ENCODE data around the gene TRAF7.

Gene TRAF7

DNA sequence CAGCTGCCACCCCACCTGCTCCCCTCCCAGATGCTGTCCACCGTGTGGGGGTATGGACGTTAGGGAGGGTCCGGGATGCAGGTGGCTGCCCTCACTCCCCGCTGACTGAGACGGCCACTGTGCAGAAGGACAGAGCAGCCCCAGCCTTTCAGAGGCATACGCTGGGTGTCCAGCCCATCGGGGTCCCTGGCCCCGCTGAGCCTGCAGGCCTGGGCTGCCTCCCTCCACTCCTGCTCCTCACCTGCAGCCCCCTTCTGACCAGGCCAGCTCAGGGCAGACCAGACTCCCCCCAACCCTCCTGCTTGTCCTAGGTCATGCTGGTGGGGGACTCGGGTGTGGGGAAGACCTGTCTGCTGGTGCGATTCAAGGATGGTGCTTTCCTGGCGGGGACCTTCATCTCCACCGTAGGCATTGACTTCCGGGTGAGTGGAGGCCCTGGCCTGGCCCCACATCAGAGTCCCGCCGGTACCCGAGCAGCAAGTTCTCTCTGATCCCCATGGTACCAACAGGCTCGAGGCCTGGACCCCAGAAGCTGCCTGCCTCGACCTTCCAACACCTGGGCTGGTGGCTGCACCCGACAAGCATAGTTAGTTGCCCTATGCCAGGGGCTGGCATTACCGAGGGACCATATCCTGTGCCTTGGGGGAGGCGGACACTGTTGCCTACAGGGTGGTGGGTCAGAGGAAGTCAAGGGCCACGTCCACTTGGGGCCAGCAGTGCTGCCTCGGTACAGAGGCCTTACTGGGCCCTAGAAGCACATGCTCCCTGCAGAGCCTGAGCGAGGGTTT, 5.8 kb upstream of the TRAF7 start:
- TF ChIP-seq GATA2 (IDR thresholded peaks at IDR 0.05; ENCODE audit: low read depth, low read length) (no peak), GATA3 (IDR thresholded peaks at IDR 0.05; ENCODE audit: low read depth, low read length) (no peak)

DNA sequence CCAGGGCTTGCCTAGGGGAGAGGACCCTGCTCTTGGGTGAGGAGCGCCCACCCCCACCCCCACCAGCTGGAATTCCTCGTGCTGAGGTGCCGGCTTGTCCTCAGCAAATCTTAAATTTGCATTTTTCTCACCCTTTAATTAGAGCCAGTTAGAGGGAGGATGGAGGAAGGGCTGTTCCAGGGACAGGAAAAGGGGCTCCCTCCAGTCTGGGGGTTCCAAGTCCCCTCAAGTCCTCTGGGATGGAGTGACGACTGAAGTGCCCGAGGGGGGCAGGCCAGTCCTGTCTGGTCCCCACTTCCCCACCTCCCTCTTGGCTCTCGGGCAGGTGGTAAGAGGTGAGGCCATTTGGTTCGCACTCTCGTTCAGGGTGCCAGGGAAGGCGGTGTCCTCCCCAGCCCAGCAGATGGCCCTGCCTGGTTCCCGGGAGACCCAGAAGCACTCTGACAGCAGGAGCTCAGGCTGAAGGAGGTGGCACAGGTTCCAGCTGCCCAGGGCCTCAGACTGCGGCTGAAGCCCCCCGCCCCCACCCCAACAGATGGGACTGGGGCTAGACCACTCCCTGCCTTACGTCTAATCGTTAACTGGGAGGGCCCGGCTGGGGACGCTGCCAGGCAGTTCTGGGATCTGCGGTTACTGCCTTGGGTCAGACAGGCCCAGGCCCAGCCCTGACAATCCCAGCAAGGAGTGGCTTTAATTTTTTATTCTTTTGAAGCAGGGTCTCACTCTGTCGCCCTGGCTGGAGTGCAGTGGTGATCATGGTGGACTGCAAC, 5.0 kb upstream of the TRAF7 start:
- TF ChIP-seq GATA3 (IDR thresholded peaks at IDR 0.05; ENCODE audit: low read depth, low read length) (no peak), GATA2 (IDR thresholded peaks at IDR 0.05; ENCODE audit: low read depth, low read length) (no peak)

DNA sequence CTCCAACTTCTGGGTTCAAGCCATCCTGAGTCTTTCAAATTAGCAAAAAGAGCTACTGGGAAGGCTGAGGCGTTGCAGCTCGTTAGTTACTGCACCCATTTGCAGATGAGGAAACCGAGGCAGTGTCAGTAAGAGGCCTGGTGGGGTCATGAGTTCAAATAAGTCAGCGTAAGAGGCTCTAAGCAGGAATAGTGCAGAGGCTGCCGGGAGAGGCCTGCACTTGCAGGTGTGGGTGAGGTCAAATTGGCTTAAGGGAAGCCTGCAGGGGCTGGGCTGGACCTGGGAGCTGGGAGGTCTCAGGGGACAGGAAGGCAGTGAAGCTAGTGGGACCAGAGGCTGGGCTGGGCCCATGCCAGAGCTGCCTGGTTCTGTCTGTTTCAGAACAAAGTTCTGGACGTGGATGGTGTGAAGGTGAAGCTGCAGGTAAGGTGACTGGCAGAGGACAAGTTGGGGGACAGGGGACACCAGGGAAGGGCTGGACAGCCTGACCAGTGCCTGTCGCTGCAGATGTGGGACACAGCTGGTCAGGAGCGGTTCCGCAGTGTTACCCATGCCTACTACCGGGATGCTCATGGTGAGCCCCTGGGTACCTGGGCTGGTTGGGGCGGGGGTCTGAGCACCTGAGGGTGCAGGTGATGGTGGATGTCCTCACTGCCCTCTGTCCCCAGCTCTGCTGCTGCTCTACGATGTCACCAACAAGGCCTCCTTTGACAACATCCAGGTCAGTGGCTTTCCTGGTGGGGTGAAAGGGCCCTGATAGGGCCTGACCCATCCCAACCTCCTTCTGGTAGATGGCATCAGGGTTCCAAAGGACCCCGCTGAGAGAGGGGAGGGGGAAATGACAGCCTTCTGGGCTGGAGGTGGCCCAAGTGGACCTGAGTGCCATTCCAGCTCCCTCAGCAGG, 4.1 kb upstream of the TRAF7 start:
- TF ChIP-seq GATA2 (IDR thresholded peaks at IDR 0.05; ENCODE audit: low read depth, low read length) (no peak), GATA3 (IDR thresholded peaks at IDR 0.05; ENCODE audit: low read depth, low read length) (no peak)

DNA sequence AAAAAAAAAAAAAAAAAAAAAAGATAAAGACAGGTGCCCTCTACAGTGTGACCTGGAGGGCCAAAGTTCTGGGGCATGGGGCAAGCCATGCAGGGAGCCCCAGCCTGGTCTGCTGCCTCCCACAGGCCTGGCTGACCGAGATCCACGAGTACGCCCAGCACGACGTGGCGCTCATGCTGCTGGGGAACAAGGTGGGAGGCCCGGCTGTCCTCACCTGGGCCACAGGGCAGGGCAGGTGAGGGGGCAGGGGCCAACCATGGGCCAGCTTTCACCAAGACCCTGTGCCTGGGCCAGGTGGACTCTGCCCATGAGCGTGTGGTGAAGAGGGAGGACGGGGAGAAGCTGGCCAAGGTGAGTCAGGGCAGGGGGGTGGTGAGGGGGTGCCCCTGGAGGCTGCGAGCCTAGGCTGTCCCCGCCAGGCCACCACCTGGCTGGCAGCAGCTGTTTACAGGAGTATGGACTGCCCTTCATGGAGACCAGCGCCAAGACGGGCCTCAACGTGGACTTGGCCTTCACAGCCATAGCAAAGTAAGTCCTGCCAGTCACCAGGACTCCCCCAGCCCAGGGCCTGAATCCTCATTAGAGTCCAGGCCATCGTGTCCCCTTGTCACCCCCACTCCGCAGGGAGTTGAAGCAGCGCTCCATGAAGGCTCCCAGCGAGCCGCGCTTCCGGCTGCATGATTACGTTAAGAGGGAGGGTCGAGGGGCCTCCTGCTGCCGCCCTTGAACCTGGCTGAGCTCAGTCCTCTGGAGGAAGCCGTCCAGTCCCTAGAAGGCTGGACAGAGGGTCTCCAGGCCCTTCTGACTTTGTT, 2.7 kb upstream of the TRAF7 start:
- no peak for TF ChIP-seq GATA3 (IDR thresholded peaks at IDR 0.05; ENCODE audit: low read depth, low read length)
- no peak for TF ChIP-seq GATA2 (IDR thresholded peaks at IDR 0.05; ENCODE audit: low read depth, low read length)

DNA sequence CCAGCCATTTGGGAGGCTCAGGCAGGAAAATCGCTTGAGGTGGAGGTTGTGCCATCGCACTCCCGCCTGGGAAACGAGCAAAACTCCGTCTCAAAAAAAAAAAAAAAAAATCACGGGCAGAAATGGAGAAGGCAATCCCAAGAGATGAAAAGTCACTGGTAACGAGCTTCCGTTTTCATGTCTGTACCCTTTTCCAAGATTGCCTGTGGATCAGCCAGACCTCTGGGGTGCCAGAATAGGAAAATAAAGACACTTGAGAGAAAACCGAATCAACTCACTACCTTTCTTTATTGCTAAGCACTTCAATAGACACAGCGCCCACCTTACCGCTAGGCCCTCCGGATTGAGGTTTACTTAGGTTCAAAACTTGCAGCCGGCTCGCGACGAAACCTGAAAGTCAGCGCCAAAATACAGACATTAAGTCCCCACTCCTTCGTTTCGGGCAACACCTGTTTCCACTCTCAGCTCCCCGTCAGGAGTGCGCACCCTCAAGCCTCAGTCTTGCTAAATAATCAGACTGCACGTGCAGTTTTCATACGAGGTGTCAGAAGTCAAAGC, 970 bp upstream of the TRAF7 start:
- TF ChIP-seq GATA2 (IDR thresholded peaks at IDR 0.05; ENCODE audit: low read depth, low read length) (no peak), GATA3 (IDR thresholded peaks at IDR 0.05; ENCODE audit: low read depth, low read length) (no peak)

DNA sequence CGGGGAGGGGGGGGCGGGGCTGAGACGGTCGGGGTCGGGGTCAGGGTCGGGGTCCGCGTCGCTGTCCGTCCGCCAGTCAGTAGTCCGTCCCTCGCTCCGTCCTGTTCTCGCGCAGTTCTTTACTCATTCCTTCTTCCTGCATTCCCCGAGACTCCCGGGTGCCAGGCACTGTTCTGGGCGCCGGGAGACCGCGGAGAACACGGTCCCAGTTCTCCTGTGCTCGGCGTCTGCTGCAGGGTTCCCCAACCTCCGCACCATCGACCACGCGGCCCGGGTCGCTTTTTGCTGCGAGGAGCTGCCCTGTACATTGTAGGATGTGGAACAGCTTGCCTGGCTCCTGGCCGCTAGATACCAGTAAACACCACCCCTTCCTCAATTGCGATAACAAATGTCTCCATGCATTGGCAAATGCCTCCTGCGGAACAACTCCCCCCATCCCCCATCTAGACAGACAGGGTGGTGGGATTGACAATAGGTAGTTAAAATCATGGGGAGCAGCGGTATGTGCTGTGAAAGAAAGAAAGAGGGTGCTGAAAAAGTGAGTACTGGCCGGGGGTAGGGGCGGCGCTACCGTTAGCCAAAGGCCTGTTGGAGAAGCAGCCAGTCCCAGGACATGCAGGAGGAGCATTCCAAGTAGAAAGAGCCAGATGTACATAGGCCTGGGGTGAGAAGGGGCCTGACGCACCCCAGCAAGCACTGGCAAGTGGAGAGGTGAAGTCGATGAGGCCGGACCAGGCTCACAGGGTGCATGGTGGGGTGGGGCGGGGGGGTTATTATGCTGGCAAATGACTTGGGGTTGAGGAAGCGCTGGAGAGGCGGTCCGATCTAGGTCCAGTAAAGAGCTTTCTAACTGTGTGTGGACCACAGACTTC, 631 bp downstream of the TRAF7 start:
- TF ChIP-seq GATA2 (IDR thresholded peaks at IDR 0.05; ENCODE audit: low read depth, low read length), result no peak
- no peak for TF ChIP-seq GATA3 (IDR thresholded peaks at IDR 0.05; ENCODE audit: low read depth, low read length)

DNA sequence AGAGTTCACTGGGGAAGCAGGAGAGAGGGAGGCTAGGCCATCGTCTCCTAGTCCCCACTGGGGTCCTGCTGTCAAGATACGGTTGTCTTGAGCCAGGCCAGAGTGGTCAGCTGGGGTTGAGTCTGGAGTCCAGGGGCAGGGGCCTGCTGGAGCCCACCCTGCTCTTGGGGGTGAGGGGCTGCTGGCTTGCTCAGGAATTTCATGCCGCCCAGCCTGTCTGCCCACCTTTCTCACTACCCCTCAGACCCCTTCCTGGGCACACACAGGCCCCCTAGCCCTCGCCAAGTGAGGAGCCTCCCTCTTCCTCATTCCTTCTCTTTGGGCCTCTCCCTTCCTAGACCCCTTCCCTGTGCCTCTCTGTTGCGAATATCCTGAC, 1.3 kb downstream of the TRAF7 start:
- TF ChIP-seq GATA2 (IDR thresholded peaks at IDR 0.05; ENCODE audit: low read depth, low read length) (no peak), GATA3 (IDR thresholded peaks at IDR 0.05; ENCODE audit: low read depth, low read length) (no peak)

DNA sequence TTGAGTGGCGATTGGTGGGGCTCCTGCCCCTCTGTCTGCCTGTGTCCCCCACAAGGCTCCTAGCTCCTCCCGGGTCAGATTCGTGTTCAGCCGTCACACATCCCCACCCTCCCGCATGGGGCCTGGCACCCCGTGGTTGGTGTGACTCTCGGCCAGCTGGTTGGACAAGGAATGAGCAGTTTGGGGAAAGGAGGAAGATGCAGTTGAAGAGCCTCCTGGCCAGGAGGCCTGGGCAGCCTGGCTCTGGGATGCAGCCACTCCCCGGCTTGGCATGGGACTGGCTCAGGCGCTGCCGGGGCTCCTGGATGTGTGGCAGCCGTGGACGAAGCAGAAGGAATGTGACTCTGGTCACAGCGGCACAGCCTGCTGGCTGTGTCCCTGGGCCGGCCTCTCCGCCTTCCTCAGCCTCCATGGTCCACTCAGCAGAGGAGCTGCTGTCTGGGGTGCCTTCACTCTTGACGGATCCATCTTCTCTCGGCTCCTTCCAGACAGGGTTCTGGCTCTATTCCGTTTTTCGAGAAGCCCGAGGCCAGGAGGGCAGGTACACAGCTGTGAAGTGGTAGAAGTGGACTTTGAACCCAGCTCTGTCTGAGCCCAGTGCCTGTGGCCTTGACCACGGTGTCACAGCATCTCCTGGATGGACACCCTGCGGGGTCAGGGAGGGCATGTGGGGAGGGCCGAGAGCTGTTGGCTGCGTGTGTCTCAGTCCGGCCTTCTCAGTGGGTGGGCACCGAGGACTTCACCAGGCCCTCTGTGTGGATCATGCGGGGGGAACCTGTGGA, 2.1 kb downstream of the TRAF7 start:
- TF ChIP-seq GATA2 (IDR thresholded peaks at IDR 0.05; ENCODE audit: low read depth, low read length) (no peak), GATA3 (IDR thresholded peaks at IDR 0.05; ENCODE audit: low read depth, low read length) (no peak)

DNA sequence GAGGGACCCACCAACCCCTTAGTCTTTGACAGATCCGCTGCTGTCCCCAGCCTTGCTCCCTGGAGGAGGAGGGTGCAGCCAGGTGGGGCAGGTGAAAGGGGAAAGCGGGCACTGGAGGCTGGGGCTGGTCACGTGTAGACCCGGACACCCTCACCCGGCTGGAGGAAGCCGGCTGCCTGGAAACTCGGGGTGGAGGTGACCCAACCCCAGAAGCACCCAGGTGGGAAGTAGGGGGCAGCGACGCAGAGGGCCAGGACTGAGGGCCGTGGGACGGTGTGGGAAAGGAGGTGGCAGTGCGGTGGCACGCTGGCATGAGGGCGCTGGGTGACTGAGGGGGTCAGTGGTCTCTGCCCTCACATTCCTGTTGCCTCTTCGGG, 2.7 kb downstream of the TRAF7 start:
- TF ChIP-seq GATA3 (IDR thresholded peaks at IDR 0.05; ENCODE audit: low read depth, low read length) (no peak), GATA2 (IDR thresholded peaks at IDR 0.05; ENCODE audit: low read depth, low read length) (no peak)

DNA sequence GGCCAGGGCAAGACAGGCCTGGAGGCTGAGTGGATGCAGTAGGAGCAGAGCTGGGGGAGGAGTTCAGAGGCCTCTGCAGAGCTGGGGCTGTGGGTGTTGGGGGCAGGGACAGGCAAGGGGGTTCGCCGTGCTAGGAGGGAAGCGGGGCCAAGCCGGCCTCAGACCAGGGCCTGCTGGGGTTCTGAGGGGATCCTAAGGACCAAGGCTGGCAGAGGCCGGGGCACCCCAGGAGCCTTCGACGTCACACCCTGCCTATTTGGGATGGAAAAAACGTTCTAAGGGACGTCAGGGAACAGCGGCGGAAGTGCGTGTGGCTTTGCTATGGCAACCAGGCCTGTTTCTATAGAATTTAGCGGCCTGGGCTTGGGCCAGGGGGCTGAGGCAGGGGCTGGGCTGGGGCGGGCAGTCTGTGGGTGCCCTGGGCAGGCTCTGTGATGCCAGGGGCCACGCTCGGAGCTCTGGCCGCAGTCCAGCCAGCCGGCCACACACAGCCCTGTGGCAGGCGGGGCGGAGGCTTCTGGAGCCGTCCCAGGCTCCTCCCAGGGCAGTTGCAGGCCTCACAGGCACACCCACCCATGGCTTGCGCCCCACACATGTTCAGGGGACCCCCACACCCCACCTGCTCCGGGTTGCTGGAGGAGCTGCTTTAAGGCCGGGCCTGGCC, 3.7 kb downstream of the TRAF7 start:
- no peak for TF ChIP-seq GATA2 (IDR thresholded peaks at IDR 0.05; ENCODE audit: low read depth, low read length)
- no peak for TF ChIP-seq GATA3 (IDR thresholded peaks at IDR 0.05; ENCODE audit: low read depth, low read length)

DNA sequence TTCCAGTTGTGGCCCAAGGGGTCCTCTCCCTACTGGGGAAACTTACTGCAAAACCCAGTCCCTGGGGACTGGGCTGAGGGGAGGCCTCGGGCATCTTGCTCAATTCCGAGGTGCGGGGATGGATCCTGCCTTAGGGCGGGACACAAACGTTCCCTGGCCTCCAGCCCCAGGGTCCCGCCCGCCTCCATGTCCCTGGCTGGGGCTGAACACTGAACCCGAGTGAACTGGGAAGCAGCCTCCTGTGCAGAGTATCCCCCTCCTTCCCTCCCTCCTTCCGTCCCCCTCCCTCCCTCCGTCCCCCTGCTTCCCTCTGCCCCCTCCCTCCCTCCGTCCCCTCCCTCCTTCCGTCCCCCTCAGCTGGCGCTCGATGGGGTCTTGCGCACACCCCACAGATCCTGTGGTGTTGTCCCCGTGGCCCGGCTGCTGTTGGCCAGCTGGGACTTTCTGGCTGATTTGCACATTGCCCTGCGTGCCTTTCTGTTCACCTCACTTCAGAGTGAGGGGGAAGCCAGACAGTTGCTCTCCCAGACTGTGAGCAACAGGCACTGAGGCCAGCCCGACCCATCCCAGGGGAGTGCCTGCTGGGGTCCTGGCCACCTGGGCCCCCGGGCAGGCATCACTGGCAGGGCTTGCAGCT, 5.5 kb downstream of the TRAF7 start:
- TF ChIP-seq GATA2 (IDR thresholded peaks at IDR 0.05; ENCODE audit: low read depth, low read length), result no peak

Measured in SH-SY5Y (cell line).